H1 (cell line): ENCODE results near the gene RUFY3. TPM values are rescaled to one million over a fixed set of nuclear protein-coding genes. Genes with fewer than 3 reads are reported as not detected.

ENCODE experiments used
- CTCF ChIA-PET: fragments of 300-600 bp; sonication (Branson Sonifier 250); formaldehyde crosslinking; loops from one replicate; lab custom pipeline; 2021; ENCODE audit not compliant: partially characterized antibody; lab: Charles Lee
- POLR2A ChIA-PET: fragments of 300-600 bp; sonication (Branson Sonifier 250); formaldehyde crosslinking; loops from one replicate; lab custom pipeline; 2021; ENCODE audit warnings: inconsistent platforms; ENCODE audit not compliant: partially characterized antibody; lab: Charles Lee
- DNase-seq, 2 experiments: peaks; one replicate each; pipeline versions ENCODE4 v3.0.0 to v3.0.0-alpha.2; 2010 to 2022; ENCODE audit warnings: low spot score in 2 of 2, low read depth in 1 of 2, mixed read lengths in 1 of 2
- FAIRE-seq: peaks from 2 replicates; lab custom pipeline; 2011; peaks lifted over from hg19 to GRCh38; lab: Jason Lieb, UNC
- H2AFZ ChIP-seq: 2 replicates; pipeline ENCODE4 v1.8.1; 2012; ENCODE audit warnings: low read length, inconsistent platforms
- H2AK5ac ChIP-seq: 2 replicates; pipeline ENCODE4 v1.6.1; 2013; ENCODE audit warnings: low read depth, low read length
- H2BK120ac ChIP-seq: replicated peaks from 2 replicates; pipeline ENCODE3; 2013; ENCODE audit warnings: low read depth, low read length, inconsistent platforms
- H2BK12ac ChIP-seq: 2 replicates; pipeline ENCODE4 v1.6.1; 2013; ENCODE audit warnings: low read depth, low read length
- H2BK15ac ChIP-seq: 2 replicates; pipeline ENCODE4 v1.6.1; 2013; ENCODE audit warnings: low read length
- H2BK20ac ChIP-seq: 2 replicates; pipeline ENCODE4 v1.6.1; 2013; ENCODE audit warnings: low read length
- H2BK5ac ChIP-seq: 2 replicates; pipeline ENCODE4 v1.6.1; 2013; ENCODE audit warnings: low read depth, low read length
- H3K14ac ChIP-seq: 2 replicates; pipeline ENCODE4 v1.6.1; 2013; ENCODE audit warnings: inconsistent platforms; ENCODE audit not compliant: insufficient read length
- H3K18ac ChIP-seq: 2 replicates; pipeline ENCODE4 v1.6.1; 2013; ENCODE audit warnings: low read length; ENCODE audit errors: extremely low read depth
- H3K23ac ChIP-seq: 2 replicates; pipeline ENCODE4 v1.6.1; 2013; ENCODE audit warnings: inconsistent platforms; ENCODE audit not compliant: insufficient read length
- H3K23me2 ChIP-seq: 2 replicates; pipeline ENCODE4 v1.6.1; 2013; ENCODE audit warnings: low read depth, low read length
- H3K27ac ChIP-seq: 2 replicates; pipeline ENCODE4 v1.6.1; 2011; ENCODE audit warnings: low read depth, low read length, inconsistent platforms
- H3K27me3 ChIP-seq, 4 experiments: replicated peaks in 1 of 4; 1 replicate in 1 of 4; 2 replicates in 3 of 4; pipeline versions ENCODE4 v1.6.1 to v1.8.1; 2011 to 2013; ENCODE audit warnings: low read length in 3 of 4, mild to moderate bottlenecking in 3 of 4, inconsistent platforms in 2 of 4, mixed read lengths in 2 of 4, moderate library complexity in 1 of 4; ENCODE audit not compliant: control insufficient read depth in 3 of 4, insufficient read depth in 3 of 4; ENCODE audit errors: extremely low read depth in 1 of 4
- H3K36me3 ChIP-seq, 4 experiments: 2 replicates each; pipeline versions ENCODE4 v1.6.1 to v1.8.1; 2011 to 2013; ENCODE audit warnings: mild to moderate bottlenecking in 4 of 4, low read length in 3 of 4, moderate library complexity in 2 of 4, control low read depth in 1 of 4, inconsistent platforms in 1 of 4; ENCODE audit not compliant: insufficient read depth in 4 of 4, control insufficient read depth in 2 of 4
- H3K4ac ChIP-seq: replicated peaks from 2 replicates; pipeline ENCODE3; 2013; ENCODE audit warnings: low read length, low read depth, mixed read lengths, inconsistent platforms; ENCODE audit not compliant: insufficient read length
- H3K4me1 ChIP-seq, 4 experiments: replicated peaks in 1 of 4; 1 replicate in 1 of 4; 2 replicates in 3 of 4; pipeline versions ENCODE4 v1.6.1 to v1.8.1; 2011 to 2013; ENCODE audit warnings: low read length in 3 of 4, inconsistent platforms in 2 of 4, mixed read lengths in 1 of 4; ENCODE audit not compliant: insufficient read depth in 4 of 4, control insufficient read depth in 3 of 4
- H3K4me2 ChIP-seq, 2 experiments: 2 replicates each; pipeline versions ENCODE4 v1.6.1 to v1.8.1; 2011 to 2013; ENCODE audit warnings: low read depth in 2 of 2, low read length in 2 of 2, control low read depth in 1 of 2, inconsistent platforms in 1 of 2, mild to moderate bottlenecking in 1 of 2; ENCODE audit not compliant: insufficient read depth in 1 of 2
- H3K4me3 ChIP-seq, 4 experiments: fragments of 200-600, 300-600 bp in 1 of 4; sonication (generic), shearing (Covaris generic), sonication (Bioruptor Twin) in 1 of 4; 2 replicates each; pipeline versions ENCODE4 v1.5.1 to v1.8.1; 2011 to 2016; ENCODE audit warnings: low read length in 4 of 4, low read depth in 3 of 4, control low read depth in 2 of 4, inconsistent platforms in 2 of 4, mild to moderate bottlenecking in 2 of 4, mixed read lengths in 1 of 4, moderate library complexity in 1 of 4; ENCODE audit not compliant: insufficient read depth in 2 of 4; ENCODE audit errors: extremely low read depth in 1 of 4
- H3K56ac ChIP-seq: replicated peaks from 2 replicates; pipeline ENCODE3; 2013; ENCODE audit warnings: low read depth, mild to moderate bottlenecking, mixed read lengths, low read length, inconsistent platforms; ENCODE audit not compliant: insufficient read length
- H3K79me1 ChIP-seq: 2 replicates; pipeline ENCODE4 v1.6.1; 2013; ENCODE audit warnings: low read depth, low read length, control low read depth
- H3K79me2 ChIP-seq, 2 experiments: 2 replicates each; pipeline versions ENCODE4 v1.6.1 to v1.8.1; 2012 to 2013; ENCODE audit warnings: low read length in 2 of 2, mild to moderate bottlenecking in 2 of 2, inconsistent platforms in 1 of 2; ENCODE audit not compliant: insufficient read depth in 2 of 2, control insufficient read depth in 1 of 2
- H3K9ac ChIP-seq, 4 experiments: replicated peaks in 1 of 4; 1 replicate in 1 of 4; 2 replicates in 3 of 4; pipeline versions ENCODE4 v1.6.1 to v1.8.1; 2011 to 2013; ENCODE audit warnings: low read depth in 3 of 4, low read length in 3 of 4, control low read depth in 2 of 4, mild to moderate bottlenecking in 2 of 4, moderate library complexity in 2 of 4, inconsistent platforms in 1 of 4; ENCODE audit errors: extremely low read depth in 1 of 4
- H3K9me3 ChIP-seq, 2 experiments: 2 replicates each; pipeline versions ENCODE4 v1.6.1 to v1.8.1; 2012 to 2013; ENCODE audit warnings: mild to moderate bottlenecking in 2 of 2, moderate library complexity in 2 of 2, control low read depth in 1 of 2, inconsistent platforms in 1 of 2, low read depth in 1 of 2, low read length in 1 of 2, mixed read lengths in 1 of 2; ENCODE audit not compliant: insufficient read depth in 2 of 2
- H4K20me1 ChIP-seq, 2 experiments: replicated peaks in 1 of 2; 2 replicates each; pipeline versions ENCODE3 to v1.8.1; 2011 to 2013; ENCODE audit warnings: inconsistent platforms in 2 of 2, low read length in 2 of 2, mild to moderate bottlenecking in 1 of 2; ENCODE audit not compliant: insufficient read depth in 2 of 2, control insufficient read depth in 1 of 2
- H4K5ac ChIP-seq: 2 replicates; pipeline ENCODE4 v1.6.1; 2013; ENCODE audit warnings: low read length, low read depth, mixed read lengths, inconsistent platforms; ENCODE audit not compliant: insufficient read length
- H4K8ac ChIP-seq: 2 replicates; pipeline ENCODE4 v1.8.0; 2013; ENCODE audit warnings: mild to moderate bottlenecking, moderate library complexity, low read length, inconsistent platforms; ENCODE audit not compliant: insufficient read depth; ENCODE audit errors: extremely low read depth
- H4K91ac ChIP-seq: replicated peaks from 2 replicates; pipeline ENCODE3; 2013; ENCODE audit warnings: low read length, mixed read lengths, inconsistent platforms; ENCODE audit not compliant: insufficient read length
- WGBS, 2 experiments: shearing (Covaris generic) in 1 of 2; methylation state at CpG; one replicate each; pipeline versions ENCODE4 v1.1.6 to v1.1.7; 2013 to 2015; ENCODE audit warnings: low lambda C conversion rate in 2 of 2, mixed read lengths in 2 of 2, inconsistent platforms in 1 of 2, low coverage in 1 of 2, missing lambda C conversion rate in 1 of 2; ENCODE audit not compliant: insufficient replicate concordance in 2 of 2, insufficient coverage in 1 of 2, insufficient read length in 1 of 2; ENCODE audit errors: extremely low coverage in 1 of 2, missing lambda C conversion rate in 1 of 2; 5-methylcytosine and 5-hydroxymethylcytosine counted together
- polyA plus RNA-seq, 7 experiments: library from polyadenylated mRNA; depleted of rRNA in 3 of 7; stranded (reverse) in 5 of 7; unstranded in 2 of 7; fragments of >200 nt in 5 of 7; fragments of 200-250 nt in 2 of 7; gene quantifications; 1 replicate in 5 of 7; 2 replicates in 1 of 7; 4 replicates in 1 of 7; pipeline versions ENCODE4 v1.2.1 to v1.2.3, GENCODE V29; 2011 to 2013; ENCODE audit warnings: missing spikeins in 2 of 7, mixed read lengths in 2 of 7
- total RNA-seq: library from RNA; stranded (reverse); fragmentation: NEBNext Ultra II Directional; extraction: Animal tissue kit (Norgen Biotek cat#: 25700); gene quantifications from 2 replicates; pipeline ENCODE4 v1.2.1, GENCODE V29; 2021

Gene RUFY3
- total and polyA plus RNA-seq, 2 of the 8 experiments (the other 6 are each of a cell fraction or from before 2014, with no cell fraction given) = 7.8 to 33.1 TPM

DNA sequence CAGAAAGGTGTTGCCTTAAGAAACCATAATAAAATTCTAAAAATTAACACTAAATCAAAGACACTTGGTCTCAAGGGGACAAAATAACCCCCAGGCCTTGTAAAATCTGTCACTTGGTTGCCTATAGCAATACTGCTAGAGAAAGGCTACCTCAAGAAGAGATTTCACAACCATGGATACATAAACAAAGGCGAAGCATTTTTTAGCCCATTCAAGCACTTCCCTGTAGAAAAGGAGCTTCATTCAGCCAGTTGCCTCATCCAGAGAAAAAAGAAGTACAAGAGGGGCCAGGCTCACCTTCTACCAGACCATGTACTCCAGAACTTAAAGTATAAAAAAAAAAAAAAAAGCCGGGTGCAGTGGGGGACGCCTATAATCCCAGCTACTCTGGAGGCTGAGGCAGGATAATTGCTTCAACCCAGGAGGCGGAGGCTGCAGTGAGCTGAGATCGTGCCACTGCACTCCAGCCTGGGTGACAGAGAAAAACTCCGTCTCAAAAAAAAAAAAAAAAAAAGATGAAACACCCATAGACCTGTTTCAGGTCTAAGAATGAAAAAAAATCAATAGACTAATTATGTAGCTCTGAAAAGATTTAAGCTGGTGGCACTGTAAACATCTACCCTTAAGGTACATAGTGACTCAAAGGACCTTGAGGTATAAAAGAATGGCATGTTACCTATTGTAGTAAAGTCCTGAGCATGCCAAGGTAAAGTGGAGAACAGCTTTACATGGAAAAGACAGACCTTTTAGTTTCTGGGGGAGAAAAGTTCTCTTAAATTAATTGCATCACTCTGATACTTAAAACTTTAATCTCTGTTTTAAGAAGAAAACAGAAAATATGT is 18.0 kb downstream of the RUFY3 start:
- no peak overlapping the region for H3K4me3 ChIP-seq
- FAIRE-seq (no peak), DNase-seq (no peak)
- no peaks in the 10 kb centered on the region for H3K79me2 ChIP-seq
- no peak overlapping the region for H3K27ac ChIP-seq
- H4K8ac ChIP-seq = no peak overlapping the region
- H3K4me2 ChIP-seq = no peak overlapping the region
- POLR2A ChIA-PET = interaction anchor here (0.6 kb wide), 1 partner anchor 103 kb away, joined by 4 read pairs; no protein-coding TSS in a partner anchor
- H2BK5ac ChIP-seq = no peak overlapping the region
- peaks cover 0 to 1% of the 10 kb centered on the region in 2 experiments for H4K20me1 ChIP-seq
- no peak overlapping the region for H2AK5ac ChIP-seq
- no peak overlapping the region for H2AFZ ChIP-seq
- H3K23ac ChIP-seq = no peak overlapping the region
- no peaks in the 10 kb centered on the region for H3K27me3 ChIP-seq
- H4K91ac ChIP-seq = no peak overlapping the region
- H2BK12ac ChIP-seq = no peak overlapping the region
- WGBS, 2 experiments = 73% methylated on average over 5 of the region's 6 CpGs; no CpG with 5 or more reads in 1 of the 2 experiments
- CTCF ChIA-PET = interaction anchor here (0.7 to 1.6 kb wide), 6 partner anchors 9 to 491 kb away, joined by 3 to 5 read pairs (median 4); partner anchors contain the start of gene RUFY3
- H3K14ac ChIP-seq = no peak overlapping the region
- no peaks in the 10 kb centered on the region for H3K79me1 ChIP-seq
- H2BK15ac ChIP-seq = no peak overlapping the region
- no peak overlapping the region for H3K9ac ChIP-seq
- H3K56ac ChIP-seq = no peak overlapping the region
- H3K4me1 ChIP-seq = peaks cover 0 to 3% (median 1%) of the 10 kb centered on the region in 4 experiments; a peak in 3 of 7 replicates
- no peak overlapping the region for H2BK120ac ChIP-seq
- no peak overlapping the region for H4K5ac ChIP-seq
- H2BK20ac ChIP-seq = no peak overlapping the region
- no peak overlapping the region for H3K4ac ChIP-seq
- no peak overlapping the region for H3K18ac ChIP-seq
- H3K23me2 ChIP-seq = no peaks in the 10 kb centered on the region
- no peaks in the 10 kb centered on the region for H3K36me3 ChIP-seq
- H3K9me3 ChIP-seq = no peaks in the 10 kb centered on the region
